HG03060 (cell line): ENCODE results near the gene PREB.
"Not testable (repeated sequence)": the region's sequence is repeated elsewhere in the genome, so short reads cannot be mapped to it uniquely, and the experiment has no call there.

Source experiments
- ATAC-seq: cut with Tn5 transposase; IDR thresholded peaks from one replicate; pipeline ENCODE4 v1.9.1; 2021; ENCODE audit warnings: low read depth, moderate number of reproducible peaks; ENCODE audit not compliant: unreplicated experiment

The PREB gene

GRCh38 chr2:27133905-27134780, at the start of gene PREB:
PREB (minus strand) TSS chr2:27134636; CDS start chr2:27134421, 215 bp downstream.
- peak; percentile 40 for ATAC-seq

- no peak for ATAC-seq
Observed at GRCh38 chr2:27184115-27184514, 49.7 kb upstream of the PREB start.

- ATAC-seq, result no peak
Observed at GRCh38 chr2:27182346-27182745, 47.9 kb upstream of the PREB start.

GRCh38 chr2:27179344-27180000, 45.0 kb upstream of the PREB start:
- ATAC-seq, result no peak

- ATAC-seq, result no peak
Observed at GRCh38 chr2:27178469-27178868, 44.0 kb upstream of the PREB start.

GRCh38 chr2:27177441-27178351, 43.3 kb upstream of the PREB start:
- ATAC-seq, result no peak

- ATAC-seq, result not testable (repeated sequence)
Observed at GRCh38 chr2:27175781-27176180, 41.3 kb upstream of the PREB start.

GRCh38 chr2:27175330-27175729, 40.9 kb upstream of the PREB start:
- ATAC-seq, result no peak

- ATAC-seq, result no peak
Observed at GRCh38 chr2:27174638-27175037, 40.2 kb upstream of the PREB start.

- no peak for ATAC-seq
Observed at GRCh38 chr2:27171351-27171848, 37.0 kb upstream of the PREB start.

- ATAC-seq, result no peak
Observed at GRCh38 chr2:27170581-27171337, 36.3 kb upstream of the PREB start.

GRCh38 chr2:27164960-27165763, 30.7 kb upstream of the PREB start:
- no peak for ATAC-seq

GRCh38 chr2:27162151-27163121, 28.0 kb upstream of the PREB start:
- no peak for ATAC-seq

- ATAC-seq, result no peak
Observed at GRCh38 chr2:27160191-27160590, 25.8 kb upstream of the PREB start.

GRCh38 chr2:27159271-27159670, 24.8 kb upstream of the PREB start:
- ATAC-seq, result no peak

- no peak for ATAC-seq
Observed at GRCh38 chr2:27158468-27158867, 24.0 kb upstream of the PREB start.

- ATAC-seq, result no peak
Observed at GRCh38 chr2:27155069-27155520, 20.7 kb upstream of the PREB start.

- no peak for ATAC-seq
Observed at GRCh38 chr2:27154488-27154887, 20.1 kb upstream of the PREB start.
